Natural killer cell (primary cell): ENCODE data around the gene KRTAP4-7. TPM values are rescaled to one million over a fixed set of nuclear protein-coding genes. Genes with fewer than 3 reads are reported as not detected.
"Not testable (repeated sequence)": the region's sequence is repeated elsewhere in the genome, so short reads cannot be mapped to it uniquely, and the experiment has no call there.

Source experiments
- ATAC-seq, 3 donors: fragments of 150-1000 bp in 2 of 3; fragments of 200-7000 bp in 1 of 3; cut with Tn5 transposase; 1 replicate in 1 of 3; 2 replicates in 2 of 3; pipeline ENCODE4 v1.10.0; 2021; ENCODE audit warnings: mild to moderate bottlenecking in 2 of 3, moderate library complexity in 2 of 3
- DNase-seq, 2 donors: peaks; one replicate each; pipeline versions ENCODE4 v3.0.0 to v3.0.0-alpha.2; 2013 to 2021; ENCODE audit warnings: mixed read lengths in 1 of 2
- H3K27ac ChIP-seq: one replicate; pipeline ENCODE4 v1.5.1; 2013; ENCODE audit warnings: mild to moderate bottlenecking, low read length
- H3K27me3 ChIP-seq: one replicate; pipeline ENCODE4 v1.6.1; 2013; ENCODE audit warnings: low read length; ENCODE audit not compliant: control insufficient read depth, insufficient read depth
- H3K36me3 ChIP-seq: one replicate; pipeline ENCODE4 v1.6.1; 2013; ENCODE audit warnings: low read length; ENCODE audit not compliant: control insufficient read depth, insufficient read depth
- H3K4me1 ChIP-seq: one replicate; pipeline ENCODE4 v1.6.1; 2013; ENCODE audit warnings: low read length; ENCODE audit not compliant: control insufficient read depth, insufficient read depth
- H3K4me3 ChIP-seq: one replicate; pipeline ENCODE4 v1.5.1; 2013; ENCODE audit warnings: low read length
- H3K9me3 ChIP-seq: one replicate; pipeline ENCODE4 v1.6.1; 2013; ENCODE audit warnings: low read length; ENCODE audit not compliant: control insufficient read depth, insufficient read depth
- H3K27ac Mint-ChIP-seq, 2 donors: one replicate each; pipeline ENCODE4 v1.8.0; 2022; ENCODE audit warnings: mild to moderate bottlenecking in 2 of 2, mixed read lengths in 2 of 2, moderate library complexity in 1 of 2
- H3K27me3 Mint-ChIP-seq, 2 donors: one replicate each; pipeline ENCODE4 v1.8.0; 2022; ENCODE audit warnings: low read depth in 2 of 2, mixed read lengths in 2 of 2
- H3K36me3 Mint-ChIP-seq: one replicate; pipeline ENCODE4 v1.8.0; 2022; ENCODE audit warnings: mixed read lengths
- H3K4me1 Mint-ChIP-seq, 2 donors: one replicate each; pipeline ENCODE4 v1.8.0; 2022; ENCODE audit warnings: mixed read lengths in 2 of 2
- H3K4me3 Mint-ChIP-seq: one replicate; pipeline ENCODE4 v1.8.0; 2022; ENCODE audit warnings: mild to moderate bottlenecking, moderate library complexity, mixed read lengths
- H3K9me3 Mint-ChIP-seq, 2 donors: one replicate each; pipeline ENCODE4 v1.8.0; 2022; ENCODE audit warnings: mixed read lengths in 2 of 2
- CTCF ChIP-seq: fragments of 200-600 bp; IDR thresholded peaks from one replicate; pipeline ENCODE4 v1.8.0; 2022; ENCODE audit warnings: antibody characterized with exemption
- WGBS: methylation state at CpG from one replicate; pipeline ENCODE4 v1.1.7; 2013; ENCODE audit warnings: missing lambda C conversion rate; ENCODE audit not compliant: insufficient coverage; 5-methylcytosine and 5-hydroxymethylcytosine counted together
- intact Hi-C: fragments of 100-400 bp; cut with micrococcal nuclease; formaldehyde crosslinking; loops from one replicate; pipeline ENCODE4 v1.14.2; 2022
- total RNA-seq, 4 donors: library from RNA; stranded (reverse); fragments of 120-200 nt in 1 of 4; gene quantifications; one replicate each; pipeline versions ENCODE4 v1.2.3 to v1.2.4, GENCODE V29; 2013 to 2022

The KRTAP4-7 gene
- total RNA-seq, 3 donors from 2014 or later (not counting 1 experiment from before 2014, with no cell fraction given), result not detected

GRCh38 chr17:41061964-41062363, 22.0 kb upstream of the KRTAP4-7 start:
- Mint-ChIP-seq H3K27me3 (peaks cover 14 to 38% of the 10 kb centered on the region in 2 donors), H3K4me1 (no peaks in the 10 kb centered on the region), H3K4me3 (no peak overlapping the region), H3K36me3 (no peaks in the 10 kb centered on the region), H3K27ac (no peak overlapping the region), H3K9me3 (peaks cover 2 to 3% of the 10 kb centered on the region in 2 donors)
- Histone ChIP-seq H3K27me3 (no peaks in the 10 kb centered on the region), H3K9me3 (no peaks in the 10 kb centered on the region), H3K4me3 (no peak overlapping the region), H3K36me3 (no peaks in the 10 kb centered on the region), H3K27ac (no peak overlapping the region), H3K4me1 (no peaks in the 10 kb centered on the region)
- no peak for TF ChIP-seq CTCF
- DNase-seq (no peak), ATAC-seq (no peak)
- 100% methylated on average over 1 of the region's 1 CpG for WGBS
- intact Hi-C loops, result no loop called here

- no peaks in the 10 kb centered on the region for H3K4me1 ChIP-seq
- H3K4me3 ChIP-seq, result no peak overlapping the region
- intact Hi-C loops, result no loop called here
- no peaks in the 10 kb centered on the region for H3K4me1 Mint-ChIP-seq
- no CpG with 5 or more reads among the region's 4 CpGs for WGBS
- H3K27me3 Mint-ChIP-seq, result peaks cover 9 to 28% of the 10 kb centered on the region in 2 donors
- no peaks in the 10 kb centered on the region for H3K9me3 ChIP-seq
- H3K27me3 ChIP-seq, result no peaks in the 10 kb centered on the region
- no peaks in the 10 kb centered on the region for H3K36me3 Mint-ChIP-seq
- no peak overlapping the region for H3K27ac ChIP-seq
- no peaks in the 10 kb centered on the region for H3K36me3 ChIP-seq
- DNase-seq (no peak), ATAC-seq (no peak)
- no peak for TF ChIP-seq CTCF
- no peak overlapping the region for H3K4me3 Mint-ChIP-seq
- no peak overlapping the region for H3K27ac Mint-ChIP-seq
- H3K9me3 Mint-ChIP-seq, result no peaks in the 10 kb centered on the region
Observed at GRCh38 chr17:41063449-41063848, 20.5 kb upstream of the KRTAP4-7 start.

GRCh38 chr17:41064301-41064700, 19.6 kb upstream of the KRTAP4-7 start:
- no peaks in the 10 kb centered on the region for H3K4me1 Mint-ChIP-seq
- H3K27me3 Mint-ChIP-seq, result peaks cover 7 to 19% of the 10 kb centered on the region in 2 donors
- intact Hi-C loops, result no loop called here
- DNase-seq, result no peak
- Histone ChIP-seq H3K27me3 (no peaks in the 10 kb centered on the region), H3K4me3 (no peak overlapping the region), H3K4me1 (no peaks in the 10 kb centered on the region), H3K9me3 (no peaks in the 10 kb centered on the region), H3K36me3 (no peaks in the 10 kb centered on the region), H3K27ac (no peak overlapping the region)
- no peak for TF ChIP-seq CTCF
- H3K4me3 Mint-ChIP-seq, result no peak overlapping the region
- no peaks in the 10 kb centered on the region for H3K9me3 Mint-ChIP-seq
- H3K27ac Mint-ChIP-seq, result no peak overlapping the region
- ATAC-seq, result no peak
- H3K36me3 Mint-ChIP-seq, result no peaks in the 10 kb centered on the region
- no CpG with 5 or more reads among the region's 1 CpG for WGBS

GRCh38 chr17:41065016-41065689, 18.8 kb upstream of the KRTAP4-7 start:
- H3K36me3 ChIP-seq, H3K4me1 Mint-ChIP-seq, H3K4me1 ChIP-seq, DNase-seq, H3K9me3 ChIP-seq, H3K27ac Mint-ChIP-seq, H3K4me3 ChIP-seq, H3K36me3 Mint-ChIP-seq, H3K27me3 ChIP-seq, H3K9me3 Mint-ChIP-seq, intact Hi-C loops, ATAC-seq, H3K4me3 Mint-ChIP-seq, H3K27ac ChIP-seq: not testable (repeated sequence)
- WGBS, result 84% methylated on average over 3 of the region's 16 CpGs
- H3K27me3 Mint-ChIP-seq, result peaks cover 5 to 15% of the 10 kb centered on the region in 2 donors
